NCI-H2107 (cell line): Measurements from ENCODE around the gene UQCR10.

ENCODE experiments used
- DNase-seq: peaks from one replicate; lab custom pipeline; 2025; lab: John Stamatoyannopoulos, UW

UQCR10 gene

GRCh38 chr22:29798801-29799200 lies 31.6 kb downstream of the UQCR10 start:
- DNase-seq: no peak

- no peak for DNase-seq
Observed at GRCh38 chr22:29799217-29799680, 32.1 kb downstream of the UQCR10 start.

- DNase-seq: no peak
Observed at GRCh38 chr22:29801153-29801552, 34.0 kb downstream of the UQCR10 start.

GRCh38 chr22:29801796-29802195 lies 34.6 kb downstream of the UQCR10 start:
- no peak for DNase-seq

GRCh38 chr22:29803190-29803589 lies 36.0 kb downstream of the UQCR10 start:
- DNase-seq: no peak

GRCh38 chr22:29804985-29805384 lies 37.8 kb downstream of the UQCR10 start:
- no peak for DNase-seq

GRCh38 chr22:29806196-29806595 lies 39.0 kb downstream of the UQCR10 start:
- DNase-seq: no peak

- no peak for DNase-seq
Observed at GRCh38 chr22:29810216-29810615, 43.0 kb downstream of the UQCR10 start.

- no peak for DNase-seq
Observed at GRCh38 chr22:29811377-29811776, 44.2 kb downstream of the UQCR10 start.

- DNase-seq: no peak
Observed at GRCh38 chr22:29813126-29813525, 46.0 kb downstream of the UQCR10 start.

- DNase-seq: no peak
Observed at GRCh38 chr22:29813563-29813962, 46.4 kb downstream of the UQCR10 start.

GRCh38 chr22:29814003-29814402 lies 46.8 kb downstream of the UQCR10 start:
- no peak for DNase-seq

GRCh38 chr22:29815580-29815979 lies 48.4 kb downstream of the UQCR10 start:
- no peak for DNase-seq

GRCh38 chr22:29816128-29816527 lies 49.0 kb downstream of the UQCR10 start:
- DNase-seq: no peak

GRCh38 chr22:29816539-29816938 lies 49.4 kb downstream of the UQCR10 start:
- DNase-seq: no peak

- no peak for DNase-seq
Observed at GRCh38 chr22:29816980-29817379, 49.8 kb downstream of the UQCR10 start.

GRCh38 chr22:29817724-29818123 lies 50.6 kb downstream of the UQCR10 start:
- DNase-seq: no peak

- no peak for DNase-seq
Observed at GRCh38 chr22:29819501-29819900, 52.3 kb downstream of the UQCR10 start.
